Fibroblast of lung (primary cell): ENCODE data around the gene TEKT4. TPM values are rescaled to one million over a fixed set of nuclear protein-coding genes. Genes with fewer than 3 reads are reported as not detected.

Source experiments
- DNase-seq, 2 donors: peaks; one replicate each; pipeline versions ENCODE4 v3.0.0 to v3.0.0-alpha.2; 2010; ENCODE audit warnings: low read depth in 2 of 2
- H2AFZ ChIP-seq: 2 replicates; pipeline ENCODE4 v1.5.1; 2012; ENCODE audit warnings: low read length, control low read depth, inconsistent platforms
- H3K27ac ChIP-seq: 2 replicates; pipeline ENCODE4 v1.5.1; 2011; ENCODE audit warnings: low read length, control low read depth; ENCODE audit not compliant: insufficient read depth
- H3K27me3 ChIP-seq: 2 replicates; pipeline ENCODE4 v1.5.1; 2011; ENCODE audit warnings: mild to moderate bottlenecking, low read length; ENCODE audit not compliant: control insufficient read depth, insufficient read depth
- H3K36me3 ChIP-seq: 2 replicates; pipeline ENCODE4 v1.5.1; 2011; ENCODE audit warnings: low read length; ENCODE audit not compliant: control insufficient read depth, insufficient read depth
- H3K4me1 ChIP-seq: 2 replicates; pipeline ENCODE4 v1.5.1; 2011; ENCODE audit warnings: low read length; ENCODE audit not compliant: control insufficient read depth, insufficient read depth; ENCODE audit errors: extremely low read depth
- H3K4me2 ChIP-seq: 2 replicates; pipeline ENCODE4 v1.5.1; 2011; ENCODE audit warnings: low read length, control low read depth; ENCODE audit not compliant: insufficient read depth; ENCODE audit errors: extremely low read depth
- H3K4me3 ChIP-seq, 4 experiments: fragments of 200-600 bp in 1 of 4; sonication (generic) in 1 of 4; replicated peaks in 1 of 4; 2 replicates each; pipeline ENCODE4 v1.5.1; 2011 to 2016; ENCODE audit warnings: low read length in 4 of 4, low read depth in 3 of 4, mild to moderate bottlenecking in 3 of 4, control low read depth in 2 of 4, inconsistent platforms in 1 of 4, mixed read lengths in 1 of 4; ENCODE audit not compliant: insufficient read depth in 1 of 4; ENCODE audit errors: control extremely low read depth in 1 of 4
- H3K79me2 ChIP-seq: 2 replicates; pipeline ENCODE4 v1.5.1; 2012; ENCODE audit warnings: mild to moderate bottlenecking, low read length, inconsistent platforms; ENCODE audit not compliant: control insufficient read depth, insufficient read depth
- H3K9ac ChIP-seq: 2 replicates; pipeline ENCODE4 v1.5.1; 2011; ENCODE audit warnings: mild to moderate bottlenecking, low read length, control low read depth; ENCODE audit not compliant: insufficient read depth
- H3K9me3 ChIP-seq: 2 replicates; pipeline ENCODE4 v1.5.1; 2012; ENCODE audit warnings: low read depth, low read length; ENCODE audit not compliant: control insufficient read depth, insufficient read depth
- H4K20me1 ChIP-seq: 2 replicates; pipeline ENCODE4 v1.5.1; 2011; ENCODE audit warnings: low read length; ENCODE audit not compliant: control insufficient read depth, insufficient read depth; ENCODE audit errors: extremely low read depth
- CTCF ChIP-seq, 2 donors: IDR thresholded peaks in 1 of 2; conservative IDR thresholded peaks in 1 of 2; 1 replicate in 1 of 2; 2 replicates in 1 of 2; pipeline ENCODE4 v1.5.1; 2011 to 2012; ENCODE audit warnings: low read length in 2 of 2, control low read depth in 1 of 2, inconsistent platforms in 1 of 2, low read depth in 1 of 2, mild to moderate bottlenecking in 1 of 2
- EZH2 ChIP-seq: IDR thresholded peaks from 2 replicates; pipeline ENCODE4 v1.5.1; 2012; ENCODE audit warnings: low read length, control low read depth, mild to moderate bottlenecking; ENCODE audit errors: missing control alignments
- polyA plus RNA-seq, 2 donors: library from polyadenylated mRNA; depleted of rRNA in 1 of 2; stranded (reverse) in 1 of 2; unstranded in 1 of 2; fragments of >200 nt; gene quantifications; 2 replicates each; pipeline ENCODE4 v1.2.1, GENCODE V29; 2011 to 2012; ENCODE audit warnings: missing spikeins in 1 of 2
- total RNA-seq: library from RNA; depleted of rRNA; stranded (reverse); fragments of >200 nt; gene quantifications from 2 replicates; pipeline ENCODE4 v1.2.1, GENCODE V29; 2014

Gene TEKT4
- total and polyA plus RNA-seq, 2 donors (not counting 1 experiment from before 2014, with no cell fraction given): not detected

GRCh38 chr2:94879982-94880377 is 8.8 kb downstream of the TEKT4 start:
- Histone ChIP-seq H3K4me2 (no peak overlapping the region), H3K27me3 (no peaks in the 10 kb centered on the region), H3K36me3 (no peaks in the 10 kb centered on the region), H3K9ac (no peak overlapping the region), H3K27ac (no peak overlapping the region), H3K9me3 (no peaks in the 10 kb centered on the region), H4K20me1 (no peaks in the 10 kb centered on the region), H2AFZ (no peak overlapping the region), H3K4me3 (no peak overlapping the region), H3K4me1 (no peaks in the 10 kb centered on the region), H3K79me2 (no peaks in the 10 kb centered on the region)
- no peak for TF ChIP-seq EZH2
- no peak for TF ChIP-seq CTCF (conservative IDR thresholded peaks at IDR 0.05 in 1 of 2, IDR thresholded peaks at IDR 0.05 in 1 of 2; ENCODE audit: low read depth in 1 of 2, low read length in 2 of 2)
- no peak for DNase-seq

GRCh38 chr2:94880507-94880906 is 9.3 kb downstream of the TEKT4 start:
- Histone ChIP-seq H3K9ac (no peak overlapping the region), H3K4me2 (no peak overlapping the region), H3K36me3 (no peaks in the 10 kb centered on the region), H3K27me3 (no peaks in the 10 kb centered on the region), H2AFZ (no peak overlapping the region), H3K9me3 (no peaks in the 10 kb centered on the region), H3K4me1 (no peaks in the 10 kb centered on the region), H4K20me1 (no peaks in the 10 kb centered on the region), H3K79me2 (no peaks in the 10 kb centered on the region), H3K4me3 (no peak overlapping the region), H3K27ac (no peak overlapping the region)
- TF ChIP-seq EZH2 (no peak), CTCF (conservative IDR thresholded peaks at IDR 0.05 in 1 of 2, IDR thresholded peaks at IDR 0.05 in 1 of 2; ENCODE audit: low read depth in 1 of 2, low read length in 2 of 2) (no peak)
- no peak for DNase-seq

- Histone ChIP-seq H3K4me3 (no peak overlapping the region), H2AFZ (no peak overlapping the region), H3K4me1 (no peaks in the 10 kb centered on the region), H3K9ac (no peak overlapping the region), H3K27me3 (no peaks in the 10 kb centered on the region), H3K27ac (no peak overlapping the region), H3K79me2 (no peaks in the 10 kb centered on the region), H3K36me3 (no peaks in the 10 kb centered on the region), H3K4me2 (no peak overlapping the region), H4K20me1 (no peaks in the 10 kb centered on the region), H3K9me3 (no peaks in the 10 kb centered on the region)
- TF ChIP-seq CTCF (conservative IDR thresholded peaks at IDR 0.05 in 1 of 2, IDR thresholded peaks at IDR 0.05 in 1 of 2; ENCODE audit: low read depth in 1 of 2, low read length in 2 of 2): no peak
- no peak for TF ChIP-seq EZH2
- DNase-seq: no peak
Measured at GRCh38 chr2:94881070-94881469, 9.8 kb downstream of the TEKT4 start.
